Stimulated activated CD4-positive, alpha-beta T cell treated with anti-CD3 and anti-CD28 coated beads, Interleukin-12 subunit alpha, Interleukin-12 subunit beta, amount 100 ng/mL, for 4 hours (primary cell): ENCODE measurements around the gene MOSPD3.
"Not testable (repeated sequence)": the region's sequence is repeated elsewhere in the genome, so short reads cannot be mapped to it uniquely, and the experiment has no call there.

Source experiments
- DNase-seq: peaks from one replicate; pipeline ENCODE4 v3.0.0-alpha.2; 2020

MOSPD3 gene

DNA sequence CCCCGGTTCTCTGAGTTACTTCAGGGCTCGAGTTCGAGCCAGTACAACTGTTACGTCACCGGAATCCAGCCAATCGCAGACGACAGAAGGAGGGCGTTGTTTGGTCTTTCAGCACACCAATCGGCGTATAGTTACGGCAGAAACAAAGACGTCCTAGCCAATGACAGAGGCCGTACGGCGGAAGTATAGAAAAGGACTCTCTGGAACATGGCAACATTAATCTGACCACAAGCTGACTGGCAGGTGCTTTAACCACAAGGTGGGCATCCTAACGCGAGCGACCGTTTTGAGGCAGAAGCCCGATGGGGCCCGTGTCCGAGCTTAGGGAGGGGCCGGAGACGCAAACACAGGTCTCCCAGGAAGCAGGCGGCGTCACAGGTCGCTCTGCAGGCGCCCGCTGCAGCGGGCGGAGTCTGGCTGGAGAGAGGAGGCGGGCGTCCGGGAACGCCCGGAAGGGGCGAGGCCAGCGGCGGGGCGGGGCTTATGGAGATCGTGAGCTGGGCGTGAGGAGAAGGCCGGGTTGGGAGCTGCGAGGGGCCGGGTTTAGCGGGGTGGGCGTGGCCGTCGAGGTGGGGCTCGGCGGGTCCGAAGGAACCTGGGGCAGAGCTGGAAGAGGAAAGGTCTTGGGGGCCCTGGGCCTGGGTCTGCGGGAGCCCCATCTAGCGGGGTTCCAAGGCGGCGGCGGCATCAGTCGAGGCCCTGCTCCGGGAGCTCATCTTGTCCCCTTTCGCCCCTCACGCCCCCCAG lies at the start of gene MOSPD3:
TSS of gene MOSPD3 (plus strand) at position 558 of the 747 bp plus-strand sequence. CDS start 252 bp downstream, outside the sequence.
- peak; percentile 99 for DNase-seq

DNA sequence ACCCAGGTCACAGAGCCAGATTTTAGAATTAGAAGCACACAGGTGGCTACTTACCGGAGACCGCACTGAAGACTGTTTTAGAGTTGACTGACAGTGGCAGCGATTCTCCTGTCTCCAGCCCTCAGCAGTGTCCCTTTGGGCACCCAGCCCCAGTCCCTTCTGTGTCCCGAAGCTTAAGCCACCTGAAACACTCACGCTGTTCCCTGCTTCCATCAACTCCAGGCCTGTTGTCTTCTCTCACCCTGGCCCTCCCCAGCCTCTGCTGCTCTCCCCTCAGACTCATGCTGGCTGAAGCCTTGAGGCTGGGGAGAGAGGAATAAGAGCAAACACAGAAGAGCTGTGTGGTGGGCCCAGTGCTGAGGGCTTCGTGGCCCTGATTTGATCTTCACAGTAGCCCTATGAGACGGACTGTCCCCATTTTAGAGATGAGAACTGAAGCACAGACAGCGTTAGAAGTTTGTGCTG lies 49.2 kb upstream of the MOSPD3 start:
- no peak for DNase-seq

DNA sequence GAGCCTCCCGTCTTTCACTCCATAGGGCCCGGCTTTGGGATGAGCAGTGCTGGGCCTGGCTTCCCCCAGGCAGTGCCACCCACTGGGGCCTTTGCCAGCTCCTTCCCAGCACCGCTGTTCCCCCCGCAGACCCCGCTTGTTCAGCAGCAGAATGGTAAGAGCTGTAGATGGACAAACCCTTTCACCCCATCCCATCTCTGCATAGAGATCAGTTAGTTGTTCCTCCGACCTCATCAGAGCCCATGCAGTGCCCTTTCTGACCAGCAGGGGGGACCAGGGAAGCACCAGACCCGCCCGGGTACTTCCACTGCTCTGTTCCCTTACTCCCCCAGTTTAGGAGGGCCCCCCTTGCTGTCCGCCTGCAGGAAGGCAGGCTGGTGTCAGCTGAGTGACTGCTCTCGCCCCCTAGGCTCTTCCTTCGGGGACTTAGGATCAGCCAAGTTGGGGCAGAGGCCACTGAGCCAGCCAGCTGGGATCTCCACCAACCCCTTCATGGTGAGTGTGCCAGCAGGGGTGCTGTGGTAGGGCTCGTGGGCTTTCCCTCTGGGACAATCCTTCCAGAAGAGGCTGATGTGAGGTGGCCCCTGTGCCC lies 48.4 kb upstream of the MOSPD3 start:
- DNase-seq = peak; percentile 88

GRCh38 chr7:100564405-100564804 lies 47.9 kb upstream of the MOSPD3 start:
- not testable (repeated sequence) for DNase-seq

GRCh38 chr7:100565133-100565571 lies 47.2 kb upstream of the MOSPD3 start:
- no peak for DNase-seq

- DNase-seq = no peak
Observed at GRCh38 chr7:100566018-100566531, 46.3 kb upstream of the MOSPD3 start.

DNA sequence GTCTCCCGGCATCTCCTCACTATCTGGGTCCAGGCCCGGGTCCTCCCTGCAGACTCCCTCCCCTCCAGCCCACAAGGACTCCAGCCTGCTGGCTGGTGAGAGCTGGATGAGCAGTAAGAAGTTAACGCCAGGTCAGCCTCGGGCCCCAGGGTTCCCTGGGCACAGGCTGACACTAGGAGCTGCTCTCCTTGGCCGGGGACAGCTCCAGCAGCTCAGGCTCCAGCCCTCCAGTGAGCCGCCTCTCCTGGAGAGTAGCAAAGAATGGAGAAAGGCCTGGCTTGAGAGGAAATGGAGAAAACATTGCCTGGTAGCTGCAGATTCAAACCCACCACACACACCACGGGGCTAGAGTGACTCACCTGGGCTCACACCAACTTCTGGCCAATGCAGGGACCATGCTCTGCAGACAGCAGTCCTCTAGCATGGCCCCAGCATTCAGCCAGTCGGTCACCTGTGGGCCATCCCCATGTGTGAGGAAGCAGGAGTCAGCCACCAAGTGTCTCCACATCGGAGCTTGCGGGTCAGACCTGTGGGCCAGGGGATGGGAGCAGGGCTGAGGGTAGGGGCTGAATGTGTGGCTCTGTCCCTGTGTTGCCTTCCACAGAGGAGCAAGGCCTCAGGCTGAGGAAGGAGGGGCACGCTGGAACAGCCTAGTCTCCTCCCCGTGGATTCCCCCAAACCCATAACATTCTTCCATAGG lies 45.2 kb upstream of the MOSPD3 start:
- DNase-seq = no peak

- no peak for DNase-seq
Observed at GRCh38 chr7:100567751-100568175, 44.6 kb upstream of the MOSPD3 start.

- DNase-seq = no peak
Observed at GRCh38 chr7:100568176-100568895, 44.0 kb upstream of the MOSPD3 start.

DNA sequence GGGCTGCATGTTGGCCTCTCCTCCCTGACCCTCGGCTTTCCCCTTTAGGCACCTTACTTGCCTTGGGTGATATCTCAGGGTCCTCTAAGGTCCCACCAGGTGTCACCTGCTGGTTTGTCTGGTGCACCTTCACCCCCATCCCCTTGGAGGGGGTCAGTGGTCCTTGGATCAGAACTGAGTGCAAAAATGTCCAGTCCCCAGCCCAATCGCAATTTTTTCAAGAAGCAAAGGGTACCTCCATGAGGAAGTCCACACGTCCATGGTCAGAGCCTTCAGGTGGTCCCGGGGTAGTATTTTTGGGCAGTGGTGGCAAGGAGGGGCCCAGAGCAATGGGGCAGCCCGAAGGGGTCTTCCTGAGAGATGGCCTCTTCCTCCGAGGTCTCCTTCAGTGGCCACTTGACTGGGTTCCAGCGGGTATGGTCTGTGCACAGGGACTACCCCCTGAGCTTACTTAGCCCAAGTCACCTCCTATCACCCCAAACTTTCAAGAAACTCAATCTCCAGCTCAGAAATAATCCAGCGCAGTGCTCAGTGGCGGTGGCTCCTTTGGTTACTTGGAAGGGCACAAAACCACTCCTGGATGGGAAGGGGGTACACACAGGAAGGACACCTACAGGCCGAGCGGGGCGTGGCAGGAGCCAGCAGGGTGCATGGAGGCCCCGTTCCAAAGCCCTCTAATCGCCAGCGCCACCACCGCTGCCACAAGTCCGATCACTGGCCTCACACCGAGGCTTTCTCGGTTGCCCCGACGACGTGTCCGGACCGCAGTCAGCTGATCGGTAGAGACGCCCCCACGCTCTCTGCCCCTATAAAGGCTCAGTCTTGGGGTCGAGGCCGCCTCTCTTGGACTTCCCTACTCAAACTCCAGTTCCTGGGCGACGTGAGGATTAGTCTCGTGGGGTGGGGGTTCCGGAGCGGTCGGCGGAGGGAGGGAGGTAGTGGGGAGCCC lies 43.2 kb upstream of the MOSPD3 start:
- peak; percentile 41 for DNase-seq

DNA sequence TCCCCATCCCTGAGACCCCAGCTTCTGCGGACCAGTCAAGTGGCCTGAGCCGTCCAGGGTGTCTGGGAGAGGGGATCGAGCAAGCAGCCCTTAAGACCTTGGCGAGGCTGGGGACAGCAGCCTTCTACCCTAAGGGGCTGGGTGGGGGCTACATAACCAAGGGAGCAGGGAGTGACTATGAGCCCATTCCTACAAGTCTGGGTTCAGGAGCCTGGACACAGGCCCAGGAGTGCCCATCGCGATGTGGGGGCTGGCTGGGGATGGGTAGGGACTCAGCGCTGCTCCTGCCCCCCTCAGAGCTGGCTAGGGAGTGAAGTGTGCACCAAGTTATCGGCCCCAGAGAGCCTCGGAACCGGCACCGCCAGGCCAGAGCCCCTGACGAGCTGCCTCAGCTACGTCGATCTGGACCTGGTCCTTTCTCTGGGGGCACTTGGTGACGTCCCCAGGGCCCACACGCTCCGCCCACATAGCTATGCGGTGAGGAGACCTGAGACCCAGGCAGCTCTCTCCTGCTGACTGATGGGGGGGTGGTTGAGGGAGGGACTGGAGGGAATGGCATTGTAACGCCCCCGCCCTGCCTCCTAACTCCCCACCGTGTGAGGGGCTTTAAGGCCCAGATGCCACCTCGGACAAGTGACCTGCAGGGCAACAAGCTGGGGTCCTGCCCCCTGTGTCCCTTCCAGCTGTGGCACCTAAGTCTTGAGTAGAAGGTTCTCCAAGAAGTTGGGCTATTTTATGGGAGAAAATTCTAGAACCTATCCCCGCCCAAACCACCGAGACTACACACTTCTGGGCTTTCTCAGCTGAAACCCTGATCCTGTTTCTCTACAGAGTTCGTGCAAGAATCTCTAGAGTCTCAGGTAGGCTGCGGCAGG lies 41.1 kb upstream of the MOSPD3 start:
- DNase-seq = no peak

GRCh38 chr7:100571829-100572116 lies 40.6 kb upstream of the MOSPD3 start:
- no peak for DNase-seq

GRCh38 chr7:100572281-100572948 lies 39.9 kb upstream of the MOSPD3 start:
- DNase-seq = no peak

DNA sequence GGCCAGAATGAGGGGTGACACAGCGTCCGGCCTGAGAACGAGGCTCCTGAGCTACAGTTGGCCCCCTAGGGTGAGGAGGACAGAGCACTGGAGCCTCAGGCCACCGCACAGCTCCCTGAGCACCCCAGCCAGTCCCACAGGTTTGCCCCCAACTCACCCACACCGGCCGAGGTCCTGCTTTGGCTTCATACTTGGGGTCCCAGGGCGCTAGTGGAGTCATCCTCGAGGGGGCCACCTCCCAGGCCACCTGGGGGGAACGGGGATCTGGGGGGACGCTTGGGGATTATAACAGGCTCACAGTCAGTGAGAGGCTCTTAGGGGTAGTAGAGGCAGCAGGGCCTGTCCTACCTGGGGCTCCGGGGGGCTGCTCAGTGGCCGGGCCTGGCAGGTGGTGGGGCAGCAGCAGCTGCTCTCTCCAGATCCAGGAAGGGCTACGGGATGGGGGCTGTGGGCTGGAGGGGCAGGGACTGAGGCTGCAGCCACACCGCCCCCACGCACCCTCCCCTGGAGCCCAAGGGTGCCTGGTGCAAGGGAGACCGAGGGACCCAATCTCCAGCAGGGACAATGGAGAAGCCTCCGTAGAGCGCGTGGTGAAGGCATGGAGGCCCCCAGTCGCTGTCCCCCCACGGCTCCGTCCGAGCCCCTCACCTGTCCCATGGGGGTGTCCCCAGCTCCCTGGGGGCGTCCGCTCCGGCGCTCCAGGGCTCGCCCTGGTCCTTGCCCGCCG lies 39.2 kb upstream of the MOSPD3 start:
- no peak for DNase-seq

DNA sequence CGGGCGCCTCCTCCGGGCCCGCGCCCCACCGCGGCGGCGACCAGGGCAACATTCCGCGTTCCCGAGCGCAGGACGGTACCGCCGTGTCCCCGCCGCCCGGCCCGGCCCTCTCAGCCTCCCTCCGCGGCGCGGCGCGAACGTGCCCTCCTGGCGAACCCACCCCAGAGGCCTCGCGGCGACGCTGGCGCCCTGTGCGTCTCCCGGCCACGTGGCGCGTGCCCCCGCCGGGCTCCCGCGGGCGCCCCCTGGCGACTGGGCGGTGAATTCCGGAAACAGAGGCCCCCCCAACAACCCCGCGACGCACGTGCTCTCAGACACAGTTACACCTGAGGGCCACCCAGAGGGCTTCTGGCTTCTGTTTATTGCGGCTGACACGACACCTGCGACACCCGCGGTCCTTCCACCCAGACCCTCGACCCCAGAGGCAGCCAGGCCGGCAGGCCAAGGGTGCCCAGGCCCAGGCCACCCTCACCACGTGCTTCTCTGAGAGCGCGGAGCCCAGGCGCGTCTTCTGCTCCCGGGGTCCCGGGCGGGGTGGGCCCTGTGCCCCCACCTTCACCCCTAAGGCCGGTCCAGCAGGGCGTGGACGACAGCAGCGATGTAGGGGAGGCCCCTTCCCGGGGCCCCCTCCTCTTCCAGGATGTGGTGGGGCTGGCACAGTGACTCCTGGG lies 38.5 kb upstream of the MOSPD3 start, which contains the start of gene SAP25:
TSS of gene SAP25 (minus strand) at position 210 of the 671 bp plus-strand sequence. CDS start at position 52, 158 bp downstream.
- no peak for DNase-seq

DNA sequence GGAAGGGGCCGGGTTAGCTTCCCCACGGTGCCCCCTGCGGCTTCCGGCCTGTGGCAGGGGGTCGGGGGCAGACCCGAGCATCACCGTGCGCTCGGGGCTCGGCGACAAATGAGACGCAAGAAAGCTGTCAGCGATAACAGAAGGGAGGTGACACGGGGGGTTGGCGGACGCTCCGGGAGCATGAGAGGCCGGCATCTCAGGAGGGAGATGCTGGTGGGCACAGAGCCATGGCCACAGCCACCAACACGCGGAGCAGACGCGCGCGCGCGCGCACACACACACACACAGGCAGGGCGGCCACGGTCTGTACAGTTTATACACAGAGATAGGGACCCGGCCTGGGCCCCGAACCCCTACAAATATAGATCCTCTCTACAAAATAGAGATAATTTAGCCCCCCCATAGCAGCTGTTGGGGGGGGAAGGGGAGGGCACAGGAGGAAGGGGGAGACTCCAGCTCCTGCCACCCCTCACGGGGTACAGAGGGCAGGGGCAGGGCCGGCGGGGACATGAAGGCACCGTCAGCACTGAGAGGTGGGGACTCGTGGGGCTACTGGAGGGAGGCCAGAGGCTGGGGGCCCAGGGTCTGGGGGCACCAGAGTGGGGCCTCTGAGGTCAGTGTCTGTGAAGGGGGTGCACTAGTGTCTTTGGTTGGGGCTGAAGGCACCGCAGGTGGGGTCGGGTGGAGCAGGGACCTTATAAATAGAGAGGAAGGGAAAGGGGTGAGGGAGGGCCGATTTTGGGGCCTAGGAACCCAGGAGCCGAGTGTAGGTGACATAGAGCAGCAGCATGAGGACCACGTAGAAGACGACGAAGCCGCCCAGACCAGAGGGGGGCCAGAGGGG lies 37.8 kb upstream of the MOSPD3 start:
- no peak for DNase-seq

DNA sequence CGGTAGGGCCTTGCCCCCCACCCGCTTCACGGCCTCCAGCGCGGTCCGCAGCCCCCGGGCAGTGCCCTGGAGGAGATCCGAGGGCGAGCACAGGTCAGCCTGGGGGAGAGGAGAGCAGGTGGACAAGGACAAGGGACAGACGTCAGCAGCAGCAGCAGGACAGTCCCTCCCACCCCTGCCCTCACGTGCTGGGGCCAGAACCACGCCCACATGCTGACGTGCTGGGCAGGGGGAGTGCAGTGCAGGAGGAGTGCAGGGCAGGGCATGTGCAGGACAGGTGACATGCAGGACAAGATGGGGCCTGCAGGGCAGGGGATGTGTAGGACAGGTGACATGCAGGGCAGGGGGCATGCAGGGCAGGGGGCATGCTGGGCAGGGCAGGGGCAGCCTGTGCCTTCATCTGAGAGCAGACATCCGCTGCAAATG lies 37.1 kb upstream of the MOSPD3 start:
- DNase-seq = no peak
